HG03025 (cell line): Measurements from ENCODE around the gene TNFAIP8L2.
"Not testable (repeated sequence)": the region's sequence is repeated elsewhere in the genome, so short reads cannot be mapped to it uniquely, and the experiment has no call there.

ENCODE experiments used
- ATAC-seq: cut with Tn5 transposase; IDR thresholded peaks from one replicate; pipeline ENCODE4 v1.9.1; 2021; ENCODE audit warnings: mild to moderate bottlenecking, moderate library complexity; ENCODE audit not compliant: unreplicated experiment, low FRiP score

The TNFAIP8L2 gene

DNA sequence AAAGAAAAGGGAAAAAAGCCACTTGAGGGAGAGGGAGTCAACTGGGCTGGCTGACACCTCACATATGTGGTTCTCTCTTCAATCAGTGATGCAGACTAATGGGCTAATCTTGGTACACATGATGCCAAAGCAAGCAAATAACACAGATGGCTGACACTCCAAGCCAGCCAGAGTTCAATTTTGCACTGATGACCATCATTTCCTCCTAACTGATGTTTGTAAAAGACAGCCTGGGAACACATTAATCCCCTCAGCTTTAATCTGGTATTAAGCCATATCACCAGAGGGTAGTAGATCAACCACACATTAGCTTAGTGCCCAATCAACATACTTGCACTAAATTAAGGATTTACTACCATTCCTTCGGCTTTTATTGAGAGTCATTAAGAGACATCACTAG, 30.8 kb downstream of the TNFAIP8L2 start:
- no peak for ATAC-seq

DNA sequence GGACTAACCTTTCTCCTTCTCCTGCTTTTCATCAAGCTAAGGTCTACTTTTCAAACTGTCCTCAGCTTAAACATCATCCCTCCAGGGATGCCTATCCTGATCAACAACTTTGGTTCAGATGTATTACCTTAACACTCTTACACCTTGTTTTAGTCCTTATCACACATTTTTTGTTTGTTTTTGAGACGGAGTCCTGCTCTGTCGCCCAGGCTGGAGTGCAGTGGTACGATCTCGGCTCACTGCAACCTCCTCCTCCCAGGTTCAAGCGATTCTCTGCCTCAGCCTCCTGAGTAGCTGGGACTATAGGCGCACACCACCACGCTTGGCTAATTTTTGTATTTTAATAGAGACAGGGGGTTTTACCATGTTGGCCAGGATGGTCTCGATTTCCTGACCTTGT, 32.2 kb downstream of the TNFAIP8L2 start:
- not testable (repeated sequence) for ATAC-seq

DNA sequence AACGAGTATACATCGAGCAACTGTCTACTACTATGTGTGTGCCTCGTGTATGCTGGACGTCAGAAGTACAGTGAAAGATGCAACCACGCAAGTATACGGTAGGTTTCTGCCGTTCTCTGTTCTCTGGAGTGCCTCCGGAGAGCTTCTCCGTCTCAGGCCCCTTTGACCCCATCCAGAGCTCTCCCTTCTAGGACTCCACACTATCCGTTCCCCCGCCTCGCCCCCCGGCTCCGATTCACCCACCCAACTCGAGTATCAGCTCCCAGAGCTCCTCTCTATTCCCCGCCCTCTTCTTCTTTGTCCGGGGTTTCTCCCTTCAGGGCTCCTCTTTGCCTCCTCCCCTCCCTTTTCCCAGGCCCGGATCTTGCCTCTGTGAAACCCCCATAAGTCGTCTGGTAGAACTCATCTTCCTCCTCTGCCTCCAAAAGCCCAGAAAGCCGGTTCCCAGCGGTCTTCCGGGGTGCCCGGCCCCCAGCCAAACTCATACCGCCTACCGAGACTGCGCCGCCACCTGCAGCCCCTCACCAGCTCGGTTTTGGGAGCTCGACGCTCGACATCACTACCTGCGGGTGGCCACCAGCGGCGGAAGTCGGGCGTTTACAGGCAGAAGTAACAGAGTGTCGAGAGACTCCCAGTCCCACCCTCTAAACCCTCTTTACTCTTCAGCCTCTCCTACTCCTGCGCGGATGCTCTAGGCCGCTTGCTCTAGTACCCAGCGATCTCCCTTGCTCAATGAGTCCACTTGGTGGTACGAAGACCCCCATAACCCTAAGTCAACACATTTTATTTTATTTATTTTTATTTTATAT, 33.4 kb downstream of the TNFAIP8L2 start, which contains the start of gene VPS72:
Gene VPS72 (minus strand): TSS at position 561 of the 809 bp plus-strand sequence. CDS start 76 bp downstream, at position 485.
- peak; percentile 75 for ATAC-seq

DNA sequence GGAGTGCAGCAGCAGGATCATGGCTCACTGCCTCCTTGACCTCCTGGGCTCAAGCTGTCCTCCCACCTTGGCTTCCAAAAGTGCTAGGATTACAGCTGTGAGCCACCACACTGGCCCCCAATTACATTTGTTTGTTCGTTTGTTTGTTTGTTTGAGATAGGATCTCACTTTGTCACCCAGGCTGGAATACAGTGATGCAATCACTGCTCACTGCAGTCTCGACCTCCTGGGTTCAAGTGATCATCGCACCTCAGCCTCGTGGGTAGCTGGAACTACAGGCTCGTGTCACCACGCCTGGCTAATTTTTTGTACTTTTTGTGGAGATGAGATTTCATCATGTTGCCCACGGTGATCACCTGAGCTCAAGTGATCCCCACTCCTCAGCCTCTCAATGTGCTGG, 35.6 kb downstream of the TNFAIP8L2 start:
- ATAC-seq, result no peak

DNA sequence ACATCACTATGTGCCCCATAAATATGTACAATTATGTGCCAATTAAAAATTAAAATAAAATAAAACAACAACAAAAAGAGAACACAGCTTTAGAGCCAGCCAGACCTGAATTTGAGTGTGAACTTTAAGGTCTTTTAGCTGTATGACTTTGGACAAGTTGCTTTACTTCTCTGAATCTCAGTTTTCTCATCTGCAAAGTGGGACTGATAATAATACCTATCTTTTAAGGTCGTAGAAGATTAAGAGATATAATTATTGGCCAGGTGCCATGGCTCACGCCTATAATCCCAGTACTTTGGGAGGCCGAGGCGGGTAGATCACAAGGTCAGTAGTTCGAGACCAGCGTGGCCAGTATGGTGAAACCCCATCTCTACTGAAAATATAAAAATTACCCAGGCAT, 36.9 kb downstream of the TNFAIP8L2 start:
- ATAC-seq, result no peak

DNA sequence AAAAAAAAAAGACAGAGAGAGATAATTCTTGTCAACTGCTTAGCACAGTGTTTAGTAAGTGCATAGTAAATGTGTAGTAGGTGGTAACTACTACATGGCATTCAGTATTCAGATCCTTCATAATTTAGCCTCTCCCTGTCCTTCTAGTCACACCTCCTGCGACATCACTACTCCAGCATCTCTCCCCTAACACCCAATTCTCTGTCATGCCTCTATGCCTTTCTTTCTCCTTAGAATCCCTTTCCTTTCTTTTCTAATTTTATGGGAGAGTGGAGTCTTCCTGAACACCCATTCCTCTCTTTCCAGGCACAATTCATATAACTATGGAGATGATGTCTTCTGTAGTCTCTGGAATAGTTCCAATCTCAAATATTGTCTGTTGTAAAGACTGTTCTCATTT, 37.4 kb downstream of the TNFAIP8L2 start:
- ATAC-seq, result no peak

DNA sequence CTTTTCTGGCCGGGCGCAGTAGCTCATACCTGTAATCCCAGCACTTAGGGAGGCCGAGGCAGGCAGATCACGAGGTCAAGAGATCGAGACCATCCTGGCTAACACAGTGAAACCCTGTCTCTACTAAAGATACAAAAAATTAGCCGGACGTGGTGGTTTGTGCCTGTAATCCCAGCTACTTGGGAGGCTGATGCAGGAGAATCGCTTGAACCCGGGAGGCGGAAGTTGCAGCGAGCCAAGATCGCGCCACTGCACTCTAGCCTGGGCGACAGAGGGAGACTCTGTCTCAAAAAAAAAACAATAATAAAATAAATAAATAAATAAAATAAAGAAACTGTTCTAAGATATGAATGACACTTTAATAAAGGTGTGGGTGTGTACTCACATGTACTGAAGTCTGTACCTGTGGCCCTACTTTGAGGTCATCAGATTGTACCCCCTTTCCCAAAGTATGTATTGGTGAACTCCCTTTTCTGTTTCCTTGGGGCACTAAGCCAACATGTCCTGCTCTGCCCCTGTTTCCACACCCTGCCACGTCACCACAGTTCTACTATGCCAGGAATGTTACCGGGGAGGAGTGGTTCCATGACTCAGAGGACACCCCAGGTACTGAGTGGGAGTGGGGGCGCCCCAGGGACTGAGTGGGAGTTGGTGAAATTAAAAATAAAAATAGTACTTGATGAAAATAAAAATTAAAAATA, 38.6 kb downstream of the TNFAIP8L2 start:
- ATAC-seq, result not testable (repeated sequence)

DNA sequence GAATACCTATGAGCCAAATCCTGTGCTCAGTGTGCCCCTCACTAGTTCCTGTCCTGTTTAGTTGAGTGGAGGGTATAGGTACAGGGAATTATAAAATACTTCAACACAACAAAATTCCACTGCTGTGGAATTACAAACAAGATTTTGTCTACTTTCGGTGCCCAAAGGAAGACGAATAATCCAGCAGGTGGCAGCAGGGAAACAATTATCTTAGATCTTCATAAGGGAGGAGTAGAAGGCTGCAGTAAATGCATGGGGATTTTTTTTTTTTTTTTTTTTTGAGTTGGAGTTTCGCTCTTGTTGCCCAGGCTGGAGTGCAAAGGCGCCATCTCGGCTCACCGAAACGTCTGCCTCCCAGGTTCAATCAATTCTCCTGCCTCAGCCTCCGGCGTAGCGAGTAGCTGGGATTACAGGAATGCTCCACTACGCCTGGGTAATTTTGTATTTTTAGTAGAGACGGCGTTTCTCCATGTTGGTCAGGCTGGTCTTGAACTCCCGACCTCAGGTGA, 39.9 kb downstream of the TNFAIP8L2 start:
- ATAC-seq, result no peak

DNA sequence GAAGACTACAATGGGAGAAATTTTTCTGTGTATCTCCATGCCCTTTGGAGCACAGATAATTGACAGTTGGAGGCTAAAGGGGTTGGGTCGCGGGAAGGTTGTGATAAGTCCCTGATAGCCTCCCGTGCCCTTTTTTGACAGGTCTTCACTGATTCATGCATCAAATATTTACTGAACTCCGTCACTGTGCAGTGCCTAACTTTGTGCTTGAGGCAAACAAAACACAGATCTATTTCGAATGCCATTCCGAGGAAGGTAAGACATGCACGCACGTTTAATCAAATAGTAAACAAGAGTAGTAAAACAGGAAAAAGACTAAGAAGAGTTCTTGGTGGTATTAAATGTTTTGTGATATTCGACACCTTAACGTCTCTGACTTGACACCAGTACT, 41.4 kb downstream of the TNFAIP8L2 start:
- no peak for ATAC-seq

DNA sequence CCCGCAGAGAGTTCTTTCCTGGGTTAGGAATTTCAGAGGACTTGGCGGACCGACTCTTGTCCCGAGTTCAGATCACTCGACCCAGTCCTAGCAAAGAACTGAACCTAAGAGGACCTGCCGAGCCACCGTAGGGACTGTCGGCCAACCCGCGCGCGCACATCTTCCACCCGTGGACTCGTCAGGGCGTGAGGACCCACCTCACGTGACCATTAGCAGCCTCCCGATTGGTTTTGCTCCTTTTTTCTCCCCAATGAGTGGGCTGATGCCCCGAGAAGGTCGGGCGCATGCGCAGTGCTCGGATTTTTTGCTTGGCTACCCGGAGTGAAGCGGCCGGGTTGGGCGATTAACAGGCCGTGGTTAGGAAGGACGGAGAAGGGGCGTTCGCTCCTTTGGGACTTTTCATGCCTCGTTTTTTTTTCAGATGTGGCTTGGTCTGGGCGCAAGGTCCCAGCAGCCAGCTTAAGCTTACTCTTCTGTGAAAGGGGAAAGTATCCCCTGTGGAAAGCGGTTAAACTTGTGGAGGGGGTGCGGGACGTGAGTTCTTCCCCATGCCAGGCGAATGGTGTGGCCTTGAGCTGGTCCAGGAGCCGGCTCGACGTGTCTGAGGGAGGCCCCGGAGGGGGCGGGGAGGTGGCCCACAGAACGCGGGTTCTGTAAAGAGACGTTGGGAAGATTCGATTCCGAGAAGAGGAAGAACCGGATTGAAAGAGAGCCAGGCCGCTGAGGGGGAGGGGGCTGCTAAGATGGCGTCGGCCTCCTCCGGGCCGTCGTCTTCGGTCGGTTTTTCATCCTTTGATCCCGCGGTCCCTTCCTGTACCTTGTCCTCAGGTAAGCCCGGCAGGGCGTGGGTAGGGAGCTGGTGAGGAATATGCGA, 42.0 kb downstream of the TNFAIP8L2 start, which contains the start of gene PIP5K1A:
Gene PIP5K1A (plus strand): TSS at position 299 of the 874 bp plus-strand sequence. CDS start 445 bp downstream, at position 744.
- ATAC-seq, result peak; percentile 83

DNA sequence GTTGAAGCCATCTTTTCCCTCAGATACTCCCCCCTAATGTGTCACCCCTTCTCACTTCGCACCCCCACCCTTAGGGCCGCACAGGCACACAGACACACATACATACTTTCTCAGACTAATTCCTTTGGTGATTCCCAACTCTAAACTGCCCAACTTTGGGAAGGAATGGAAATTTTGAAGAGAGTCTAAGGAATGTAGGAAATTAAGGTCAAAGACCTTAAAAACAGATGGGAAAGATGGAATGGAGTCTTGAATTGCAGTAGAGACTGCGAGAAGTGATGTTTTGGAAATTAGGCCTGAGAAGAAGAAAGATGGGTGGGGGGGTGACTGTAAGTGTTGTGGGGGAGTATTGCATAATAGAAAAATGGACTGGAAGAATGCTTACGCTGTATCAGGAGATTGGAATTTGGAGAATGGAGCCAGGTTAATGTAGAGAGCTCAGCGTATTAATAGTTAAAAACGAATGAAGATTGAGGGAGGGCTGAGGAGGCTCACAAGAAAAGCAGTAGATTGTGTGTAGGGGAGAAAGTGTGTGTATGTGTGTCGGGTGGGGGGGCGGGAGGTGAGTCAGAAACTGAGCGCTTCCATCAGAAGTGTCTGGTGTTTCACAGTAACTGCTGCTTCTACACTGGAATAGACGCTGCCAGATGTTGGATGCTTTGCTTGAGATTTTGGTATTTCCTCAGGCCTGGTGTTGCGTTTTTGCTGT, 43.6 kb downstream of the TNFAIP8L2 start:
- ATAC-seq, result no peak

DNA sequence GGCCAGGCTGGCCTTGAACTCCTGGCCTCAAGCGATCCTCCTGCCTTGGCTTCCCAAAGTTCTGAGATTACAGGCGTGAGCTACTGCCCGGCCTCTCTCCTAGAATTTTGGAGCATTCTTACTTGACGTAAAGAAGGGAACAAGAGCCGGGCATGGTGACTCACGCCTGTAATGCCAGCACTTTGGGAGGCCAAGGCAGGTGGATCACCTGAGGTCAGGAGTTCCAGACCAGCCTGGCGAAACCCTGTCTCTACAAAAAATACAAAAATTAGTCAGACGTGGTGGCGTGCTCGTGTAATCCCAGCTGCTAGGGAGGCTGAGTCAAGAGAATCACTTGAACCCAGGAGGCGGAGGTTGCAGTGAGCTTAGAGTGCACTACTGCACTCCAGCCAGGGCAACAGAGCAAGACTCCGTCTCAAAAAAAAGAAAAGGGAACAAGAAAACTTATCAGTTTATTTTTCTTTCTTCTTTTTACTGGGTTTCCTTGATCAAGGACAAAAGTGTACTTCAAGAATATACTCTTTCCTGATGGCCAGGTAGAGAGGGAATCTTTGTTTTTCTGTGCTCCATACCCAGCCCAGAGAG, 49.0 kb downstream of the TNFAIP8L2 start:
- not testable (repeated sequence) for ATAC-seq
